A549 (cell line): Measurements from ENCODE around the gene TCP1.

ENCODE experiments used
- BHLHE40 ChIP-seq: IDR thresholded peaks from 2 replicates; pipeline ENCODE4 v1.6.1; 2012; ENCODE audit warnings: low read depth, low read length, inconsistent platforms
- CTCF ChIP-seq: fragments of >200 bp; sonication (Bioruptor Twin); formaldehyde crosslinking; IDR thresholded peaks from 3 replicates; pipeline ENCODE4 v1.5.1; 2016
- EP300 ChIP-seq, 2 experiments: fragments of >200 bp; sonication (Bioruptor Twin); formaldehyde crosslinking; IDR thresholded peaks; 2 replicates in 1 of 2; 3 replicates in 1 of 2; pipeline ENCODE4 v1.6.1; 2016 to 2017
- HEYL ChIP-seq: fragments of 250-450 bp; sonication (Bioruptor Pico); IDR thresholded peaks from 2 replicates; pipeline ENCODE4 v1.8.0; 2021; ENCODE audit warnings: mild to moderate bottlenecking, moderate library complexity
- JUN ChIP-seq, 2 experiments: fragments of >200 bp; sonication (Bioruptor Twin); formaldehyde crosslinking; IDR thresholded peaks; 2 replicates in 1 of 2; 3 replicates in 1 of 2; pipeline ENCODE4 v1.6.1; 2016 to 2017
- JUNB ChIP-seq: fragments of >200 bp; sonication (Bioruptor Twin); formaldehyde crosslinking; IDR thresholded peaks from 2 replicates; pipeline ENCODE4 v1.6.1; 2016
- KDM1A ChIP-seq: fragments of 200-600 bp; sonication (generic); IDR thresholded peaks from 2 replicates; pipeline ENCODE4 v1.6.1; 2016; ENCODE audit warnings: low read depth, mild to moderate bottlenecking
- MAZ ChIP-seq: fragments of 150-350 bp; IDR thresholded peaks from 2 replicates; pipeline ENCODE4 v1.6.1; 2014; ENCODE audit warnings: antibody characterized with exemption, low read depth, low read length, borderline replicate concordance
- NR3C1 ChIP-seq: fragments of >200 bp; sonication (Bioruptor Twin); formaldehyde crosslinking; IDR thresholded peaks from 3 replicates; pipeline ENCODE4 v1.6.1; 2017
- RAD21 ChIP-seq, 2 experiments: fragments of >200 bp in 1 of 2; sonication (Bioruptor Twin) in 1 of 2; formaldehyde crosslinking in 1 of 2; IDR thresholded peaks in 1 of 2; conservative IDR thresholded peaks in 1 of 2; 2 replicates in 1 of 2; 3 replicates in 1 of 2; pipeline ENCODE4 v1.6.1; 2012 to 2018; ENCODE audit warnings: inconsistent platforms in 1 of 2
- REST ChIP-seq: fragments of 200-600 bp; sonication (generic); IDR thresholded peaks from 2 replicates; pipeline ENCODE4 v1.6.1; 2016; ENCODE audit warnings: antibody characterized with exemption, mild to moderate bottlenecking, moderate library complexity
- ZNF302 ChIP-seq: fragments of 250-450 bp; sonication (Bioruptor Pico); IDR thresholded peaks from 2 replicates; pipeline ENCODE4 v1.9.0; 2021; ENCODE audit warnings: inconsistent platforms, mild to moderate bottlenecking, moderate library complexity
- TF ChIP-seq, protein P1 (sequence below): IDR thresholded peaks from 2 replicates; pipeline ENCODE4 v1.6.1; 2012
- TF ChIP-seq, protein P2 (sequence below): fragments of 150-350 bp; IDR thresholded peaks from 2 replicates; pipeline ENCODE4 v1.6.1; 2014; ENCODE audit warnings: low read depth, mild to moderate bottlenecking, low read length

GRCh38 chr6:159836718-159837490 is 47.5 kb upstream of the TCP1 start:
- TF ChIP-seq JUN (IDR thresholded peaks at IDR 0.05), result no peak
- no peak for TF ChIP-seq HEYL (CRISPR knock-in tag)
- TF ChIP-seq, protein P1, sequence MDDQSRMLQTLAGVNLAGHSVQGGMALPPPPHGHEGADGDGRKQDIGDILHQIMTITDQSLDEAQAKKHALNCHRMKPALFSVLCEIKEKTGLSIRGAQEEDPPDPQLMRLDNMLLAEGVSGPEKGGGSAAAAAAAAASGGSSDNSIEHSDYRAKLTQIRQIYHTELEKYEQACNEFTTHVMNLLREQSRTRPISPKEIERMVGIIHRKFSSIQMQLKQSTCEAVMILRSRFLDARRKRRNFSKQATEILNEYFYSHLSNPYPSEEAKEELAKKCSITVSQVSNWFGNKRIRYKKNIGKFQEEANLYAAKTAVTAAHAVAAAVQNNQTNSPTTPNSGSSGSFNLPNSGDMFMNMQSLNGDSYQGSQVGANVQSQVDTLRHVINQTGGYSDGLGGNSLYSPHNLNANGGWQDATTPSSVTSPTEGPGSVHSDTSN, result no peak
- TF ChIP-seq, protein P2, sequence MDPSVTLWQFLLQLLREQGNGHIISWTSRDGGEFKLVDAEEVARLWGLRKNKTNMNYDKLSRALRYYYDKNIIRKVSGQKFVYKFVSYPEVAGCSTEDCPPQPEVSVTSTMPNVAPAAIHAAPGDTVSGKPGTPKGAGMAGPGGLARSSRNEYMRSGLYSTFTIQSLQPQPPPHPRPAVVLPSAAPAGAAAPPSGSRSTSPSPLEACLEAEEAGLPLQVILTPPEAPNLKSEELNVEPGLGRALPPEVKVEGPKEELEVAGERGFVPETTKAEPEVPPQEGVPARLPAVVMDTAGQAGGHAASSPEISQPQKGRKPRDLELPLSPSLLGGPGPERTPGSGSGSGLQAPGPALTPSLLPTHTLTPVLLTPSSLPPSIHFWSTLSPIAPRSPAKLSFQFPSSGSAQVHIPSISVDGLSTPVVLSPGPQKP, result no peak
- TF ChIP-seq ZNF302 (CRISPR knock-in tag), result no peak
- no peak for TF ChIP-seq EP300 (IDR thresholded peaks at IDR 0.05)
- no peak for TF ChIP-seq REST
- TF ChIP-seq MAZ, result no peak
- no peak for TF ChIP-seq CTCF
- TF ChIP-seq NR3C1, result no peak
- no peak for TF ChIP-seq KDM1A
- TF ChIP-seq RAD21 (conservative IDR thresholded peaks at IDR 0.05 in 1 of 2, IDR thresholded peaks at IDR 0.05 in 1 of 2), result no peak
- no peak for TF ChIP-seq JUNB
- TF ChIP-seq BHLHE40, result no peak
